ENCODE data around the gene FAU. TPM values are rescaled to one million over a fixed set of nuclear protein-coding genes. Genes with fewer than 3 reads are reported as not detected.

Gene FAU
- total and polyA plus RNA-seq, 10 of the 15 experiments (the other 5 are each of a cell fraction or from before 2014, with no cell fraction given) = 332 to 1,347 (median 990) TPM

DNA sequence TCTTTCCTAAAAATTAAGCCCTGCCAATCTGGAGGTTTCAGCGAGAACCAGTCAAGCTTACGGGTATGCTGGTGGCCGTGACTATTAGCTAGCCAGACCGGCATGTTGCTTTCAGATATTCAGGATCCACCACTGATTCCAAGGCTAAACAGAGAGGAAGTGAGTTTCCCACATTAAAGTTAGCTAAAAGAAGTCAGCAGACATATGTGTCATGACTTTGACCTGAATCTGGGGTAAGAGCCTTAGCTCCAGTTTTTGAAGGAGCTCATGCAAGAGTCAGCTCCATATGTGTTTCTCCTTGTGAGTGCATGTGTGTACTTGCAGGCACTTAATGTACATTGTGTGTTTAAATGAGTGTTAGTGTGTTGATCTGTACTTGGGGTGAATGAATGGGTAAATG lies 36.5 kb downstream of the FAU start:
- Histone ChIP-seq H3K27ac (ENCODE audit: control insufficient read depth, insufficient read depth) (no peak overlapping the region), H3K36me3 (ENCODE audit: control insufficient read depth in 2 of 2, insufficient read depth in 2 of 2, low read length in 1 of 2) (peaks cover 5 to 15% of the 10 kb centered on the region in 2 experiments), H3K79me2 (ENCODE audit: control insufficient read depth, insufficient read depth, low read length) (peaks cover 42% of the 10 kb centered on the region), H2AFZ (ENCODE audit: control insufficient read depth, low read depth, low read length) (no peak overlapping the region), H3K9me3 (replicated peaks; ENCODE audit: control insufficient read depth, insufficient read depth, low read length) (no peaks in the 10 kb centered on the region), H3K9ac (ENCODE audit: control insufficient read depth, insufficient read depth, low read length) (peak overlapping the region; percentile 87; the same call in 1 of the 2 replicates), H3K4me1 (ENCODE audit: control insufficient read depth, insufficient read depth, low read length) (peaks cover 13% of the 10 kb centered on the region), H3K27me3 (replicated peaks in 1 of 2; ENCODE audit: control insufficient read depth in 2 of 2, insufficient read depth in 2 of 2, low read length in 1 of 2) (no peaks in the 10 kb centered on the region), H4K20me1 (ENCODE audit: control insufficient read depth, insufficient read depth) (no peaks in the 10 kb centered on the region), H3K4me2 (ENCODE audit: control insufficient read depth, insufficient read depth) (peak overlapping the region; percentile 68), H3K4me3 (peak overlapping the region; percentile 86; the same call in 1 of the 2 replicates)
- intact Hi-C loops (cut with micrococcal nuclease; ENCODE audit: unreplicated experiment) (loop anchor here (2.0 kb wide), 1 partner anchor 73 kb away; no protein-coding TSS in a partner anchor), in situ Hi-C loops (cut with MboI) (no loop called here)
- TF ChIP-seq, protein P1, sequence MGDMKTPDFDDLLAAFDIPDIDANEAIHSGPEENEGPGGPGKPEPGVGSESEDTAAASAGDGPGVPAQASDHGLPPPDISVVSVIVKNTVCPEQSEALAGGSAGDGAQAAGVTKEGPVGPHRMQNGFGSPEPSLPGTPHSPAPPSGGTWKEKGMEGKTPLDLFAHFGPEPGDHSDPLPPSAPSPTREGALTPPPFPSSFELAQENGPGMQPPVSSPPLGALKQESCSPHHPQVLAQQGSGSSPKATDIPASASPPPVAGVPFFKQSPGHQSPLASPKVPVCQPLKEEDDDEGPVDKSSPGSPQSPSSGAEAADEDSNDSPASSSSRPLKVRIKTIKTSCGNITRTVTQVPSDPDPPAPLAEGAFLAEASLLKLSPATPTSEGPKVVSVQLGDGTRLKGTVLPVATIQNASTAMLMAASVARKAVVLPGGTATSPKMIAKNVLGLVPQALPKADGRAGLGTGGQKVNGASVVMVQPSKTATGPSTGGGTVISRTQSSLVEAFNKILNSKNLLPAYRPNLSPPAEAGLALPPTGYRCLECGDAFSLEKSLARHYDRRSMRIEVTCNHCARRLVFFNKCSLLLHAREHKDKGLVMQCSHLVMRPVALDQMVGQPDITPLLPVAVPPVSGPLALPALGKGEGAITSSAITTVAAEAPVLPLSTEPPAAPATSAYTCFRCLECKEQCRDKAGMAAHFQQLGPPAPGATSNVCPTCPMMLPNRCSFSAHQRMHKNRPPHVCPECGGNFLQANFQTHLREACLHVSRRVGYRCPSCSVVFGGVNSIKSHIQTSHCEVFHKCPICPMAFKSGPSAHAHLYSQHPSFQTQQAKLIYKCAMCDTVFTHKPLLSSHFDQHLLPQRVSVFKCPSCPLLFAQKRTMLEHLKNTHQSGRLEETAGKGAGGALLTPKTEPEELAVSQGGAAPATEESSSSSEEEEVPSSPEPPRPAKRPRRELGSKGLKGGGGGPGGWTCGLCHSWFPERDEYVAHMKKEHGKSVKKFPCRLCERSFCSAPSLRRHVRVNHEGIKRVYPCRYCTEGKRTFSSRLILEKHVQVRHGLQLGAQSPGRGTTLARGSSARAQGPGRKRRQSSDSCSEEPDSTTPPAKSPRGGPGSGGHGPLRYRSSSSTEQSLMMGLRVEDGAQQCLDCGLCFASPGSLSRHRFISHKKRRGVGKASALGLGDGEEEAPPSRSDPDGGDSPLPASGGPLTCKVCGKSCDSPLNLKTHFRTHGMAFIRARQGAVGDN (IDR thresholded peaks at IDR 0.05) = no peak
- TF ChIP-seq CBX5 (IDR thresholded peaks at IDR 0.05; ENCODE audit: low read depth) (no peak), IRF4 (IDR thresholded peaks at IDR 0.05; ENCODE audit: low read depth, low read length) (no peak), SREBF2 (IDR thresholded peaks at IDR 0.05; ENCODE audit: low read length) (no peak), GABPA (IDR thresholded peaks at IDR 0.05; ENCODE audit: low read depth) (no peak), IKZF2 (IDR thresholded peaks at IDR 0.05) (no peak)
- POLR2A ChIA-PET = no interaction called here
- DNase-seq (ENCODE audit: low read depth, low spot score) (no peak), FAIRE-seq (no peak), ATAC-seq (no peak)
- BruUV-seq (replicated peaks) = no TSS peak
- RAD21 ChIA-PET (ENCODE audit: unreplicated experiment) = interaction anchor here (1.0 to 1.2 kb wide), 2 partner anchors 8 to 10 kb away, joined by 3 read pairs; no protein-coding TSS in a partner anchor
- 82% methylated on average over 4 of the region's 4 CpGs for WGBS (ENCODE audit: insufficient coverage, insufficient replicate concordance, low lambda C conversion rate, missing lambda C conversion rate)
- SMC1A ChIA-PET (ENCODE audit: uncharacterized antibody, unreplicated experiment) = interaction anchor here (0.8 kb wide), 2 partner anchors 9 to 32 kb away, joined by 3 read pairs; partner anchors contain the start of gene ZNHIT2
- CTCF ChIA-PET = interaction anchor here (0.8 to 1.5 kb wide), 6 partner anchors 14 to 244 kb away, joined by 3 to 5 read pairs (median 3); partner anchors contain the start of genes FAU, MRPL49 and TM7SF2

Data from GM12878 (cell line).